GM18868 (cell line): Measurements from ENCODE around the gene PDZRN3.

ENCODE experiments used
- ATAC-seq: cut with Tn5 transposase; IDR thresholded peaks from one replicate; pipeline ENCODE4 v1.9.1; 2021; ENCODE audit warnings: mild to moderate bottlenecking, moderate library complexity; ENCODE audit not compliant: unreplicated experiment

Gene PDZRN3

DNA sequence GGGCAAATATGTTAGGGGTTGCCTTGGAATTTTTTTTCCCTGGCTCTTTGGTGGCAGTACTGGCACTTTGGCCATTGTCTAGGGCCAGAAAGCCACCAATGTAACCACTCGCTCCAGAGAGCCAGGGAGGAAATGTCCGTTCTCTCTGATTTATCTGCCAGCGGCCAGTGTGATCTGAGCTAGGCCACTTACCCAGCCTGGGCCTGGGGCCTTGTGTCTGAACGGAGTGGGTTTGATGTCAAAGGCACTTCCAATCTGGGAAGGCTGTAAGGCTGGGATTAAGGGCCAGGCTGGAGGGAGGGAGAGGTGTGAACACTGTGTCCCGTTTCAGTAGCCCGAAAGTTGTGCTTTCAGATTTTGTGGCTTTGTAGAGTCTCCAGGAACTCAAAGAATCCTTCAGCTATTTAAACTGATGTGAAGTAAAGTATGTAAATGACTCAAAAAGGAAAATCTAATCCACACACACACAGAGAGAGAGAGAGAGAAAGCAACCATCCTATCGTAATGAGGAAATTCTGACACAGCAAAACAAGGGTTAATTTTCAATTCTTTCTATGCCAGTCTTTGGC lies 271.0 kb downstream of the PDZRN3 start:
- ATAC-seq, result no peak

DNA sequence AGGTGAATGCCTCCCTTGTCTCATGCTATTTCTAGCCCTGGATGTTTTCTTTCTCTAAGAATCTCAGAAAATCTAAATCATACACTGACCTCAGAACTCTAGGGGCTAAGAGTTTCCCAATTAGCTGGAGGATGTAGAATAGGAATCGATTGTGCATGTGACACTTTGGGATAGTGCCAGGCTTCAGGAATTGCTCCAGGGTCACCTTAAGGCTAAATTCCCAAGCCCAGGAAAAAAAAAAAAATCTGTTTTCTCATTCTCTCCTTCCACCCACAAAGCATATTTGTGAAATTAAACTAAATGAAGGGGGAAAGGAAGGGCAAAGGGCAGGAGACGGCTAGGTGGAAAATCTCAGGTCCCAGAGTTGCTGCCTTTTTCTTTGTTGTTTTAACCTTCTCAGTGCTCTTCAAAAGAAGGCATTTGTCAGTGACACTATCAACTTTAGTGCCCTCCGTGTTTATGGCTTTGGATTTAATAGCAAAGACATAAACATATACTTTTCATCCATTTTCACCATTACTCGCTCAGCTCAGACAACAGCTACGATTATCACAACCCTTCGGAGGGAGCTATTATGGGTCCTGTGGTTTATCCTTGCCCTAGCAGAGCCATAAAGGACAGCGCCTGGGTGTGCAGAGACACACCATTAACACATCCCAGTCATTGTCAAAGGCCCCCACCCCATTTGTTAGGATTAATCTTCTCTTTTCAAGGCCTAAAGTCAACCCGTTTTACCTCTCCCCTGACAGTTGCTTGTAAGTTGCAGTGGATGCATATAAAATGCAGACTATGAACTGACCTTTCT lies 271.7 kb downstream of the PDZRN3 start:
- no peak for ATAC-seq

DNA sequence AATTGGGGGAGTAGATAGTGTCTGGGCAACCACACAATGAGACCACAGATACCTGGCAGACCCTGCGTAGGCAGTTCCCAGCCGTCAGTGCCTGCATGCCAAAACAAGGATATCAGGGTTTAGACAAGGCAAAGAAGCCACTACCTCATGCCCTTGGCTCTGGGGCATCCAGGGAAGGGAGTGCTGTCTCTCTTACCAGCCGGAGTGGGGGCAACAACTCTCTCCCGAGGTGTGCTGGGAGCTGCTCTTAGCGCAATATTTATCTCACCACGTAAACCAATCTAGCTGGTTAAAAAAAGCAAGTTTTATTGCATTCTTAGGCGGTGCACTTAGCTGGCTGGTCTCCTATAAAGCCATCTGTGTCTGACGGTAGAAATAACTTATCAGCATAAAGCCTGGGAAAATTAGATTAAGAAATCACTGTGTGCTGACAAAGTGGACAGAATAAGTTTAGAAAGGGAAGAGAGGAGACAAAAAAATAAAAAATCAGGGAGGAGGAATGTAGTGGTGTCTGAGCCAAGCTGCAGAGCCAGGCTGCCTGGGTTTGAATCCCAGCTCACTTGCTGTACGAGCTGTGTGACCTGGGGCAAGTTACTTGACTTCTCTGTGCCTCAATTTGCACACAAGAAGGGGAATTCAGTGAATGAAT lies 273.2 kb downstream of the PDZRN3 start:
- no peak for ATAC-seq

DNA sequence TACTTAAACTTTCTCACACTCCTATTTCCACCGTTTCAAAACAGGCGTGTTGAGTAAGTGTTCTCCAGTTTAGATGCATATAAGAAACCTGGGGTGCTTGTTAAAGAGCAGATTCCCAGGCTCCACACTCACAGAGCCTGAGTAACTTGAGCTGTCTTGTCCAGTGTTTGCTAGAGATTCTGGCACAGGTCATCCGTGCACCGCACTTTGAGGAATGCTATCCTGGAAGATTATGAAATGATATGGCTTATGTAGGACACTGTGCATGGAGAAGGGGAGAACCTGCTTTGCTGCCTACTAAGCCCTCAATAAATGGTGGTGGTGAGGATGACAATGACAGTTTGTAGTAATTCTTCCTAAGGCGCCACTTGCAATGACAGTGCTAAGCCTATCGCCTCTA lies 273.7 kb downstream of the PDZRN3 start:
- ATAC-seq, result no peak

DNA sequence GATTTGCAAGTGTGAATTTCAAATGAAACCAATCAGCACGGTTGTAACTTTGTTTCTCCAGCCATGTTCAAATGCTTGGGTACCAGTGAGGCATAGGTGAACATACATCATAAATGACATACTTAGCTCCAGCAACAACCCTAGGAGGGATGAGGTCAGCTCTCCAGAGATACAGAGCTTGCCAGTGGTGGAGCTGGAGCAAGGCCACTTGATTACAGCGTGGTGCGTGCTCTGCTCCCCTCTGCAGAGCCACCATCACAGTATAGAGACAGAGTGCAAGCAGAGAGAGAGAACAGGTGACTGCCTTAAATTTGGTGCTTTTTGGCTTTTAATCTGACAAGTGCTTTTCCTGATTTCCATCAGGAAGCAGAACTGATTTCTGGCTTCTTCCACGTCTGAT lies 275.1 kb downstream of the PDZRN3 start:
- no peak for ATAC-seq

DNA sequence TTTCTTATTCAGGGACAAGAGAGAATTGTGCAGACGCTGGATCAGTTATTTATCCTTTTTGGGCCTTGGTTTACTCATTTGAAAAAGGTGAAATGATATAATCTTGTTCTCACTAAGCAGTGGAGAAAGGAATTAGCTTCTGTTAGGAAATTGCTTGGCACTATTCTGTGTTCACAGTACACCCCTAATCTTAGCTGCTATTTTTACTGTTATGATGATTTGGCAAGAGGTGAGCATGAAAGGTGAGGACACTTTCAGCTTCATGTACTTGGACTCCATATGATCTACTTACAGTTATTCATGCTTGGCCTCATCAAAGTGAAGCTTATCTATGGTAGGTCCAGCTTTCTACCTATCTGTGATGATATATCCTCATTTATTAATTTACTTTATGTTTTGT lies 282.7 kb downstream of the PDZRN3 start:
- ATAC-seq, result no peak

DNA sequence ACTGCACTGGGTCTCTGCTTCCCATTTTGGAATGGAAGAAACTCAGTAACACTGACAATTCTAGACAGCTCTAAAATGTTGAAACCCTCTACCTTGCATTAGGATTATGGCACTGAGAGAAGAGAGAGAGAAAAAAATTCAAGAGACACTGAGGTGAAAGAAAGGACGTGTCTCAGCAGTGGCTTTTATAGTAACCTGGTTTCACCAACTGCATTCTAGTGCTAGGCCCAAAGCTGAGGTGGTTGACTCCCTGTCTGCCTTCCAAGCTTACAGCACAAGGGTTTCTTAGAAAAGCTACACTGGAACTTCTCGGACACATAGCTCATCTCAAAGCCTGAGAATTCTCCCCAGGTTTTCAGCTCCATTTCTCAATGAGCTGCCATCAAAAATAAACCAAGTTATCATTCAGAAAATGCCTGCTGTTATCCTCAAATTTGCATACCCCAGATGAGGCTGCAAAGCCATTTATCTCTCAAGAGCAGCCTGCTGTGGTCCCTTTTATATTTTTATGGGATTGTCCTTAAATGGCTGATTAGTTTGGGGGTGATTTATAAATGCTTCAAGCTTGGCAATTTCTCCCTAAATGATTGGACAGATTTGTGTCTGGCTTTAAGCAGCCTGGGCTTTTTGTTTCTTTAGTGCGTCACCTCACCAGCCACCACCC lies 283.3 kb downstream of the PDZRN3 start:
- ATAC-seq, result no peak

DNA sequence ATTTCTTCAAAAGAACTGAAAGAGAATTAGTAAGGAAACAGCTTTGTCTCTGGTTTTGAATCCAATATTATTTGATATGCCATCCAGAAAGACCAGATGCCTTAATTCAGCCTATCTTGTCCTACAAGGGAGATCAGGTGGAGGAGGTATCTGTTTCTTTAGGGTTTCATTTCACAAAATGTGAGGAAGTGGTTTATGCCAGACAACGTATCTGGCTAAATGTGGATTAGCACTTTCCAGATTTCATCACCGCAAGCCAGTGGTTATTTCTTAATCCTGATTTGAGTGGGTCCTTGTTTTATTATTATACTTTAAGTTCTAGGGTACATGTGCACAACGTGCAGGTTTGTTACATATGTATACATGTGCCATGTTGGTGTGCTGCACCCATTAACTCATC lies 292.2 kb downstream of the PDZRN3 start:
- no peak for ATAC-seq
